Testis (tissue), 2 donors: ENCODE data around the gene SAMM50.

Source experiments
- CTCF ChIP-seq, 3 experiments: fragments of 450-650 bp in 2 of 3; fragments of 200-600 bp in 1 of 3; sonication (generic) in 1 of 3; IDR thresholded peaks; one replicate each; pipeline ENCODE4 v1.5.1; 2016 to 2019; ENCODE audit warnings: antibody characterized with exemption in 3 of 3, mild to moderate bottlenecking in 2 of 3, moderate library complexity in 1 of 3
- POLR2A ChIP-seq: fragments of 450-650 bp; IDR thresholded peaks from one replicate; pipeline ENCODE4 v1.6.1; 2017; ENCODE audit warnings: antibody characterized with exemption, mild to moderate bottlenecking, moderate library complexity

- TF ChIP-seq CTCF (IDR thresholded peaks at IDR 0.05) (no peak), POLR2A (no peak)
These were observed 59.0 kb downstream of the SAMM50 start for GRCh38 chr22:44014241-44014640.
